RPMI8226 (cell line): ENCODE data around the gene TMEM181.
"Not testable (repeated sequence)": the region's sequence is repeated elsewhere in the genome, so short reads cannot be mapped to it uniquely, and the experiment has no call there.

ENCODE experiments used
- DNase-seq: peaks from one replicate; pipeline ENCODE4 v3.0.0-alpha.2; 2015

Gene TMEM181

GRCh38 chr6:158624684-158625682, 65.1 kb downstream of the TMEM181 start:
- no peak for DNase-seq

DNA sequence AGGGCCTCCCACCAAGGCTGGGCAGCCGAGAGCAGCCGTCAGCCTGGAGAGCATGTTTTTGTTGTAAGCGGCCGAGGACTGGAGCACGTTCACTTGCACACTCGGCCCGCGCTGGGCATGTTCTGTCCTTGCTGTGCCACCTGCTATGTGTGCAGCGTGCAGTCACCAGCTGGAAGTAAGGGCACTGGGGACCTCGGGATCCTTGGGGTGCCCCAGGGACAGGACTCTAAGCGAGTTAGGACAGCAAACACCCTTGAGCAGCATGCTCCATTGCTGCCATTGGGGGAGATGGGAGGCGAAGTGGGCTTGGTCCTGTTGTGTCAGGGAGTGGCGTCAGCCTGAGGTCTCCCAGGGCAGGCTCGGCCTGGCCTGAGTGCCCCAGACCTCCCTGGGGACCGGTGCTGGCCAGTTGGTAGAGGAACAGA, 66.0 kb downstream of the TMEM181 start:
- no peak for DNase-seq

GRCh38 chr6:158626360-158627167, 66.7 kb downstream of the TMEM181 start:
- DNase-seq = no peak

DNA sequence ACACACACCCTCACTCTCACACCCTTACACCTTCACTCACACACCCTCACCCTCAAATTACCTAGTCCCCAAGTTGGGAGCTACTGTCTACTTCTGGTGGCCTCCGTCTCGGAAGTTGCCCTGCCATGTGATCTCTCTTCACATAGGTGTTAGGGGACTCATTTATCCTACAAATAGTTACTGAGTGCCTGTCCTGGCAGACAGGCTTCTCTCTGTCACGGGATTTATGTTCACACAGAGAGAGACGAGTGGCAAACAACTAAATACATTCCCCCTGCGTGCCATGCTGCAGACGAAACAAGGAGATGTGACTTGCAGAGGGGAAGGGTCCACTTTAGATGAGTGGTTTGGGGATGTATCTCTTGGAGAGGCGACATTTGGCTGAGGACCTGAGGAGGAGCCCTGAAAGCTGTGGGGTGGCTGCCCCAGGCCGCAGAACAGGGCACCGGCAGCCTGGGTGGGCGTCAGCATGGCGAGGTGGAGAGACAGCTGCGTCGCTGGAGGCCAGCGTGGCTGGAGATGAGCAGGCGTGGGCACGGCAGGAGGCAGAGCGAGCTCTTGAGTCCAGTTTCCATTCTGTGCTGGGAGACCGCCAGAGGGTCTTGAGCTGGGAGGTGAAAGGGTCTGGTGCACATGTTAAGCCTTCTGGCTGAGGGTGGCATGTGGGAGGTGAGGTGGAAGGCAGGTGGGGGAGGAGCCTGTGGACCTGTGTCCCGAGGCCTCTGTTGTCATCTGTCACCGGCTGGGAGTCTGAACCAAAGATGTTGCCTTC, 67.5 kb downstream of the TMEM181 start:
- no peak for DNase-seq

DNA sequence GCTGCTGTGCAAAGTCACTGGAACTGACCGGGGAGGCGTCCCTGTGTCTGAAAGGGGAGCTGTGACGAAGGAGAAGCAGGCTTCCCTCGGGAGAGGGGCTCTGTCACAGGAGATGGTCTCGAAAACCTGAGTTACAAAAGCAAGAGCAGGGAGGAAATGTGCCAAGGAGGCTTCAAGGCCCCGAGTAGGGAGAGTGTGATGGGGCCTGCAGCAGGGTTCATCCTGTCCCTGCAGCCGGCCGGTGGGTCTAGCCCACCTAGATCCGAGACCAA, 68.0 kb downstream of the TMEM181 start:
- no peak for DNase-seq

GRCh38 chr6:158628542-158628941, 68.7 kb downstream of the TMEM181 start:
- DNase-seq = no peak

DNA sequence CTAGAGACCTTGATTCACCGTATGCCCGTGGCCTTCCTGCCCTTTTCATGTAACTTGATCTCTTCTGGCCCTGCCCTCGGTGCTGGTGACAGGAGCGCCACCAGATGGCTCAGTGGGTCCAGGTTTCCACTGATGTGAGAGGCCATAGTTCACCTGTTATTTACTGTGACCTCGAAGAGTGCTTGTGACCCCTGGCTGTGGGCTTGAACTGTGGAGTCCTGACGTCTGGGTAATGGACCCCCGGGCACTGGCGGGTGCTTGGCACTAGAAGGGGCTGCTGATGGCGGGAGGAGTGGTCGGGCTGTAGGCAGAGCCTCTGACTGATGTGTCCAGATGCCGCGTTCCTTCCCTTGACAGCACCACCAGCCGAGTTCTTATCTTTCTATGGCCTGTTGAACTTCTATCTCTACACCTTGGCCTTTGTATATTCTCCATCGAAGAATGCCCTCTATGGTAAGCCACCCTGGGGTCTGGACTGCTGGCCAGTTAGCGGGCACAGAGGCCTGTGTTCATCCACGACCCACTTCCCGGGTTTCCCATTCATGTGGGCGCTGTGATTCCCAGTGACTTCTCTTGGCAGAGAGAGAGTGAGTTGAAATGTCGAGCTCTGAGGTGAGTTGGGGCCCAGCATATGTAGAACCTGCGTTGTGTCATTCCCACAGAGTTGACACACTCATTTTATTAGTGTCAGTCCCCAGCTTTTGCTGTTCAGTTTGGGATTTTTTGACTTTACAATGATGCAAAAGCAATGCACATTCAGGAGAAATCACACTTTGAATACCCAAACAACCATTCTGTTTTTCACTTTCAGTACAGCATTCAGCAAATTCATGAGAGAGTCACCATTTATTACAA, 69.7 kb downstream of the TMEM181 start:
- no peak for DNase-seq

DNA sequence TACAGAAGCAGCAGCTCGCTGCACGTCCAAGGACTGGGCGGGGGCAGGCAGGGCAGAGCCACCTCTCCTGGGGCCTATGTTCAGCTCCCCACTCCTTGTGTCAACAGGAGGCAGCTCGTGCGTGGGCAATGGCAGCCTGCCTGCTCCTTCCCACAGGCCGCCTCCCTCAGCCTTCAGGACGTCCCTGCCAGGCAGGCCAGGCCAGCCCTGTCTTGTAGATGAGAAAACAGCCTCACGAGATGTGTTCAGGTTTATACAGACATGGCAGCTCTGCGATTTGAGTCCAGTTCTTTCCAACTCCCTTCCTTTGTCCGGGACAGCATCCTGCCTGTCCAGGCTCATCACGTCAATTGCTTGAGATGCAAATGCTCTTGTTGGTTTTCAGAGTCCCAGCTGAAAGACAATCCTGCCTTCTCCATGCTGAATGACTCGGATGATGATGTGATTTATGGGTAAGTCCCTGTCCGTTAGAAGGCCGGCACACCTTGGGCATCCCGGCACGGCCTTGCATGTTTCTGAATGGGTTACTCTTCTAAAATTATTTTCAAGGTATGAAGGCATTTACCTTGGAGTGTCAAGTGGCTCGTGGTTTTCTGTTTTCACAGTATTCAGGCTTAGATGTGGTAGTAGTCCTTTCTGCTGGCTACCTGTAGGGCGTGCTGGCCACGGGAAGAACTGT, 71.2 kb downstream of the TMEM181 start:
- DNase-seq = no peak

- no peak for DNase-seq
Measured at GRCh38 chr6:158631678-158632537, 72.0 kb downstream of the TMEM181 start.

GRCh38 chr6:158632538-158633119, 72.7 kb downstream of the TMEM181 start:
- not testable (repeated sequence) for DNase-seq

DNA sequence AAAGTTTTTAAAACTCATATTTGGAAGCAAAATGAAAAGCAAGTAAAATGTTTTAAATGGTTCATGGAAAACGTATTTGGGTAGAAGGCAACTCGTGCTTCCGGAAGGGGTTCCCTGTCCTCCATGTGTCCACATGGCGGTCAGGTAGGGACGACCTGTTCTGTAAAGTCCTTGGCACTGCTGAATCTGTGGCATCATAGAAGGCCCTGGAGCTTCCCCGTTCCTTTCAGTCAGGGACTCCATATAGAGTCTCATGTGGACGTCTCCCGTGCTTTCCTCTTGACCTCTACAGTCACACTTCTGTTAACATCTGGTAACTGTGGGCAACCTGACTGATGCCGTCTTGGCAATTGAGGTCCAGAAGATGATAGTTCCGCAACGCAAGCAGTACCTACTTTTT, 73.2 kb downstream of the TMEM181 start:
- DNase-seq = no peak

DNA sequence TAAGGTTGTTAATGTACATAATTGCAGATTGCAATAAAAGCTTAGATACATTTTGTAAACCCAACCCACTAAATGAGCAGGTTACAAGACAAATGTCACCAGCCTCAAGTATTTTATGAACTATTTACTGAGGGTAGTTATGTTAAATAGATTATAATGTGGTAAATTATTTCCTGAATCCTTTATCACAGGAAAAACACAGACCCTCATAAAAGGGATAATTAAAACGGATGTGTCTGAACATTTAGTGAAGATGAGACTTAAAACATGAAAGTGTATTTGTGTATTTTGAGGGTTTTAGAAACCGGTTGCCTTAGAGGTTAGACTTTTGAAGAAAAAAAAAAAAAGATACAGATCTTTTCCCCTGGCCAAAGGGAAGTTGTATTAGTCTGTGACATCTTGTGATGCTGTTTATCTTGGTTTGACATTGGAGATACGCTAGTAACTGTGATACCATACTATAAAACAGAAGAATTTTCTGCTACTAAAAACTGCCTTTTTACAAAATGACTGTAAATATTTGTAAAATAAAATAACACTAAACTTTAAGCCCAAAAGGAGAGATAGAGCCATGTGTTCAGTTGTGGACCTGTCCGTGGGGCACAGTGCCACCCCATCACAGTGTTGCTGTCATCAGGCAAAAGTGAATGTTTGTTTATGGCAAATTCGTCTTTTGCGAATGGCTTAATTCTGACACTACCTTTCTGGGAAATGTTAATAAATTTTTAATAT, 75.0 kb downstream of the TMEM181 start:
- DNase-seq = no peak

GRCh38 chr6:158635427-158636073, 75.7 kb downstream of the TMEM181 start:
- DNase-seq = no peak

DNA sequence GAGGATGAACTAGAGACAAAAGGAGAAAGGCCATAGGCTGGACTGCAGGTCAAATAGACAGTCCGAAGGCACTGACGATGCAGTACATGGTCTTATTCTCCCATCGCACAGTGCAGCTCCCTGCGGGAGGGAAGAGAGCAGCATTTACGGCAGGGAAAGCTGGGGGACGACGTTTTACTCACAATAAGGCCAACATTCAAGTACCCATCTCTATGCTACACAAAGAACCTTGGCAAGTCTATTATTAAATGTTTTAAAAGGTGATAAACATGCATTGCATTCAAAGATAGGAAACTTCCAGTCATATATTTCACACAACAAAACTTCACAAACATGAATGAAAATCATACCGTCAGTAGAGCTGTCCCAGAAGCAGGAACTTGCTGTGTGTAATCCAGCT, 76.9 kb downstream of the TMEM181 start:
- DNase-seq = no peak

GRCh38 chr6:158638324-158638854, 78.5 kb downstream of the TMEM181 start:
- no peak for DNase-seq

GRCh38 chr6:158639056-158639455, 79.2 kb downstream of the TMEM181 start:
- DNase-seq = no peak

GRCh38 chr6:158640519-158640918, 80.6 kb downstream of the TMEM181 start:
- no peak for DNase-seq

DNA sequence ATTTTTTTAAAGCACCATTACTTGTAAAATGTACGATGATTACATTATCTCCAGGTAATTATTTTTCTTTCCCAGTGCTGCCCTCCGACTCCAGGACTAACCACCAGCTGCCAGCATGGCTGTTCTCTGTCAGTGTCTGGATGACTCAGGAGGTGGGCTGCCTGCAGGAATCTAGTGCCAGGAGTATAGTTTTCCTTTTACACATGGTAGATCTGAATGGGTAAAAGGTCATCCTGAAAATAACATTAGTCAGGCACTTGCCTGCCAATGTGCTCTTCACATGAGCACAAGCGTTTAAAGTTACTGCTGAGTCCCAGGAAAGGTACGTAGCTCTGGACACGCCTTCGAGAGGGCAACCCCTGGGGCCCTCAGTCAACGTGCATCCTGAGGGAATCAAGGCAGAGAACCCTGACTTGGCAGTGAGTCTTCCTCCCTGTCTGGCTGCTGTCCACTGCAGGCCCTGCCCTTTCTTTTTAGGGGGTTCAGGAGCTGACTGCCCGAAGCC, 82.3 kb downstream of the TMEM181 start:
- no peak for DNase-seq
